OCI-LY3 (cell line): ENCODE data around the gene ADRA1B.

Experiments
- CTCF ChIP-seq: fragments of 200-600, 300-600 bp; sonication (generic); IDR thresholded peaks from 2 replicates; pipeline ENCODE4 v1.5.1; 2014; ENCODE audit warnings: antibody characterized with exemption, low read length, low read depth
- EZH2phosphoT487 ChIP-seq: fragments of 200-600 bp; shearing (Covaris generic); IDR thresholded peaks from 2 replicates; pipeline ENCODE4 v1.6.1; 2018; ENCODE audit warnings: antibody characterized with exemption, mixed run types, low read depth

GRCh38 chr5:160020964-160021363 lies 104.7 kb downstream of the ADRA1B start:
- no peak for TF ChIP-seq CTCF
- TF ChIP-seq EZH2phosphoT487: no peak
